ENCODE data around the gene HGFAC. TPM values are rescaled to one million over a fixed set of nuclear protein-coding genes. Genes with fewer than 3 reads are reported as not detected.

HGFAC gene
- total and polyA plus RNA-seq, 2 experiments from 2014 or later, result 0.87 to 1.7 TPM

- Histone ChIP-seq H3K9me3 (ENCODE audit: low read depth) (no peaks in the 10 kb centered on the region), H3K27ac (no peak overlapping the region), H3K79me2 (no peaks in the 10 kb centered on the region), H3K36me3 (replicated peaks; ENCODE audit: insufficient read depth, low read depth) (no peaks in the 10 kb centered on the region), H4K20me1 (ENCODE audit: insufficient read depth, poor library complexity, severe bottlenecking) (no peaks in the 10 kb centered on the region), H2AFZ (no peak overlapping the region), H3K4me1 (ENCODE audit: insufficient read depth) (no peaks in the 10 kb centered on the region), H3K27me3 (no peaks in the 10 kb centered on the region), H3K4me3 (no peak overlapping the region), H3K4me2 (no peak overlapping the region), H3K9me2 (replicated peaks; ENCODE audit: insufficient read depth) (no peaks in the 10 kb centered on the region)
- 98% methylated on average over 17 of the region's 17 CpGs for WGBS (ENCODE audit: low lambda C conversion rate, missing lambda C conversion rate)
- no peak for DNase-seq (ENCODE audit: low spot score)
- TF ChIP-seq EZH2phosphoT487 (IDR thresholded peaks at IDR 0.05; ENCODE audit: low read depth, severe bottlenecking, unreplicated experiment) (no peak), EZH2 (IDR thresholded peaks at IDR 0.05; ENCODE audit: borderline replicate concordance) (no peak)
These were observed 24.9 kb upstream of the HGFAC start for GRCh38 chr4:3416821-3417221.

DNA sequence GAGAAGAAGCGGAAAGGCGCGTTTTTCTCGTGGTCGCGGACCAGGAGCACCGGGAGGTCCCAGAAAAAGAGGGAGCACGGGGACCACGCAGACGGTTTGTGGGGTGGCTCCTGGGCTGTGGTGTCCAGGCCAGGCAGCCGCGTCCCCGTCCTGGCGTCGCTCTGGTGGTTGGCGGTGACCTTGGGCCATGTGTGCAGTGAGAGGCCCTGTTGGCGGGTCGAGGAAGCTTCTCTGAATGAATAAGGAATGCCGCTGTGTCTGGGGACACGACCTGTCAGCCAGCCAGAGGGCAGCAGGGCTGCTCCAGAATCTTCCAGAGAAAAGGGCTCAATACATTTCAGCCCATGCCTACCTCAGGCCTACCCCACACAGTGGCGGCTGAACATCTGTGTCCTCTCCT, 24.3 kb upstream of the HGFAC start:
- no peaks in the 10 kb centered on the region for H3K36me3 ChIP-seq (replicated peaks; ENCODE audit: insufficient read depth, low read depth)
- WGBS (ENCODE audit: low lambda C conversion rate, missing lambda C conversion rate), result 97% methylated on average over 21 of the region's 21 CpGs
- TF ChIP-seq EZH2phosphoT487 (IDR thresholded peaks at IDR 0.05; ENCODE audit: low read depth, severe bottlenecking, unreplicated experiment) (no peak), EZH2 (IDR thresholded peaks at IDR 0.05; ENCODE audit: borderline replicate concordance) (no peak)
- TF ChIP-seq, protein P1, sequence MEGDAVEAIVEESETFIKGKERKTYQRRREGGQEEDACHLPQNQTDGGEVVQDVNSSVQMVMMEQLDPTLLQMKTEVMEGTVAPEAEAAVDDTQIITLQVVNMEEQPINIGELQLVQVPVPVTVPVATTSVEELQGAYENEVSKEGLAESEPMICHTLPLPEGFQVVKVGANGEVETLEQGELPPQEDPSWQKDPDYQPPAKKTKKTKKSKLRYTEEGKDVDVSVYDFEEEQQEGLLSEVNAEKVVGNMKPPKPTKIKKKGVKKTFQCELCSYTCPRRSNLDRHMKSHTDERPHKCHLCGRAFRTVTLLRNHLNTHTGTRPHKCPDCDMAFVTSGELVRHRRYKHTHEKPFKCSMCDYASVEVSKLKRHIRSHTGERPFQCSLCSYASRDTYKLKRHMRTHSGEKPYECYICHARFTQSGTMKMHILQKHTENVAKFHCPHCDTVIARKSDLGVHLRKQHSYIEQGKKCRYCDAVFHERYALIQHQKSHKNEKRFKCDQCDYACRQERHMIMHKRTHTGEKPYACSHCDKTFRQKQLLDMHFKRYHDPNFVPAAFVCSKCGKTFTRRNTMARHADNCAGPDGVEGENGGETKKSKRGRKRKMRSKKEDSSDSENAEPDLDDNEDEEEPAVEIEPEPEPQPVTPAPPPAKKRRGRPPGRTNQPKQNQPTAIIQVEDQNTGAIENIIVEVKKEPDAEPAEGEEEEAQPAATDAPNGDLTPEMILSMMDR (IDR thresholded peaks at IDR 0.05; ENCODE audit: poor library complexity), result no peak

DNA sequence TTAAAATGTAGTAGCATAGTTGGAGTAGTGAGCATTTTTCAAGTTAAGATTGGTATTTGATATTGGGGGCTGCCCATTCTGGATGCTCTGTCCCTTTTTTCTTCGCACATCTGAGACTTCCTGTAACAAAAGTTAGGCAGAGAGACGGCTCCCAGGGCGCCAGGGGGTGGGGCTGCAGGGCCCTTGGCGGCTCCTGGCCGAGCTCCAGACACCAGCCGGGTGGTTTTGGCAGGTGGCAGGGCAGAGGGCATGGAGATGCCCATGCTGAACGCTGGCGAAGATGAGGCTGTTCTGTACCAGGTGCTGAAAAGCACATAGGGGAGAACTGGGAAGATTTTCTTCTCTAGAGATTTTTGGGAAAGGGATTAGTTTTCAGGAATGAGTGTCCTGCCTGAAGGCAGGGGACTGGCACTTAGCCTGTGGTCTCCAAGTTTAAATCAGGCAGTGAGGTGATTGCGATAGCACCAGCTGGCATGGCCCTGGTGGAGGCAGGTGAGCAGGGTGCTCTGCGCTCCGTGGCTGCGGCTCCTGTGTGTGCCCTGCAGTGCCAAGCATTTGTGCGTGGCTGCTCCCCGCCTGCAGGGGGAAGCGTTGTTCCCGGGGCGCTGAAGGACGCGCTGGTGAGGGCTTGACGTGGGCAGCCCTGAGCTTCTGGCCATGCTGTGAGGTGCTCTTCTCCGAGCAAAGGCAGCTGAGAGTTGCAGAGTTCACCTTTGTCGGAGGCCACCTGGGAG, 23.6 kb upstream of the HGFAC start:
- H3K4me1 ChIP-seq (ENCODE audit: insufficient read depth), result no peaks in the 10 kb centered on the region
- no peak overlapping the region for H3K4me3 ChIP-seq
- H3K9me3 ChIP-seq (ENCODE audit: low read depth), result no peaks in the 10 kb centered on the region
- H3K9me2 ChIP-seq (replicated peaks; ENCODE audit: insufficient read depth), result no peaks in the 10 kb centered on the region
- 97% methylated on average over 22 of the region's 22 CpGs for WGBS (ENCODE audit: low lambda C conversion rate, missing lambda C conversion rate)
- H3K27ac ChIP-seq, result no peak overlapping the region
- H3K4me2 ChIP-seq, result no peak overlapping the region
- no peaks in the 10 kb centered on the region for H4K20me1 ChIP-seq (ENCODE audit: insufficient read depth, poor library complexity, severe bottlenecking)
- H3K27me3 ChIP-seq, result no peaks in the 10 kb centered on the region
- H2AFZ ChIP-seq, result no peak overlapping the region
- H3K79me2 ChIP-seq, result no peaks in the 10 kb centered on the region
- DNase-seq (ENCODE audit: low spot score), result no peak
- no peaks in the 10 kb centered on the region for H3K36me3 ChIP-seq (replicated peaks; ENCODE audit: insufficient read depth, low read depth)
- TF ChIP-seq EZH2 (IDR thresholded peaks at IDR 0.05; ENCODE audit: borderline replicate concordance), result no peak
- TF ChIP-seq, protein P1 (IDR thresholded peaks at IDR 0.05; ENCODE audit: poor library complexity), result no peak
- no peak for TF ChIP-seq EZH2phosphoT487 (IDR thresholded peaks at IDR 0.05; ENCODE audit: low read depth, severe bottlenecking, unreplicated experiment)

More for the DNA sequence above, 24.3 kb upstream of the HGFAC start:
- no peak overlapping the region for H2AFZ ChIP-seq
- no peak overlapping the region for H3K4me3 ChIP-seq
- no peaks in the 10 kb centered on the region for H3K9me3 ChIP-seq (ENCODE audit: low read depth)
- no peak overlapping the region for H3K27ac ChIP-seq
- H3K9me2 ChIP-seq (replicated peaks; ENCODE audit: insufficient read depth), result no peaks in the 10 kb centered on the region
- H3K79me2 ChIP-seq, result no peaks in the 10 kb centered on the region
- no peaks in the 10 kb centered on the region for H3K4me1 ChIP-seq (ENCODE audit: insufficient read depth)
- DNase-seq (ENCODE audit: low spot score), result no peak
- no peak overlapping the region for H3K4me2 ChIP-seq
- H4K20me1 ChIP-seq (ENCODE audit: insufficient read depth, poor library complexity, severe bottlenecking), result no peaks in the 10 kb centered on the region
- H3K27me3 ChIP-seq, result no peaks in the 10 kb centered on the region

DNA sequence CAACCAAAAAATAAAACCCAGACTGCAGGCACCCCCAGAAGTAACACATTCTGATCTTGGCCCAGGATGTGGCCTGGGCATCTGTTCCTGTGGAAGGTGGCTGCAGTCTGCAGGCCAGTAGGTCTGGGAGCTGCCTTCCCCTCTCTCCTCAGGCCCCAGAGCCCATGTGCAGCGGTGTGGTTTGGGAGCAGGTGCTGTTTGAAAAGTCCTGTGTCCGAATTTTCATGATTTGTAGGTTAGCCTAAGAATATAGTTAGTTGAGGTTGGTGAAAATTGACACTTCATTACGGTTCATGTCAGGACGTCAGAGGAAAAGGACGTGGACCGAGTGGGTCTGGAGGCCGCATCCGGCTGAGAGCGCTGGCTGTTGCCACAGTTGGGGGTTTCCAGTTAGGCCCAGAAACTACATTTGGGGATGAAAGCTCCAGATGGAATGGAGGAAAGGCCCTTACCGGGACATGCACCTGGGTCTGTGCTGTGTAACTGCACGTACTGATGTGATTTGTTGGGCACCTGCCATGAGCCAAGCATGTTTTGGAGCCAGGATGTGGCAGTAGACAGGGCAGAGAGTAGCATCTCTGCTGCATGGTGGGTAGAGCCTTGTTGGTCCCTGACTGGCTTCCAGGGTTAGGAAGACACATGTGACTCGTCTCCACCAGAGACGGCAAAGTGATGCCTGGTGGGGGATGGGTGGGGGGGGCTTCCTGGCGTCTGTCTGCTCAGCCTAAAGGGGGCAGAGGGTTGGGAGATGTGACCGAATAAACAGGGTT, 21.7 kb upstream of the HGFAC start:
- H3K79me2 ChIP-seq, result no peaks in the 10 kb centered on the region
- H3K4me3 ChIP-seq, result no peak overlapping the region
- TF ChIP-seq EZH2 (IDR thresholded peaks at IDR 0.05; ENCODE audit: borderline replicate concordance), result no peak
- TF ChIP-seq, protein P1 (IDR thresholded peaks at IDR 0.05; ENCODE audit: poor library complexity), result no peak
- TF ChIP-seq EZH2phosphoT487 (IDR thresholded peaks at IDR 0.05; ENCODE audit: low read depth, severe bottlenecking, unreplicated experiment), result no peak
- H3K4me2 ChIP-seq, result no peak overlapping the region
- H2AFZ ChIP-seq, result no peak overlapping the region
- 90% methylated on average over 15 of the region's 15 CpGs for WGBS (ENCODE audit: low lambda C conversion rate, missing lambda C conversion rate)
- H3K9me2 ChIP-seq (replicated peaks; ENCODE audit: insufficient read depth), result no peaks in the 10 kb centered on the region
- H3K36me3 ChIP-seq (replicated peaks; ENCODE audit: insufficient read depth, low read depth), result no peaks in the 10 kb centered on the region
- H3K9me3 ChIP-seq (ENCODE audit: low read depth), result no peaks in the 10 kb centered on the region
- H3K4me1 ChIP-seq (ENCODE audit: insufficient read depth), result no peaks in the 10 kb centered on the region
- H4K20me1 ChIP-seq (ENCODE audit: insufficient read depth, poor library complexity, severe bottlenecking), result no peaks in the 10 kb centered on the region
- H3K27ac ChIP-seq, result no peak overlapping the region
- H3K27me3 ChIP-seq, result no peaks in the 10 kb centered on the region
- no peak for DNase-seq (ENCODE audit: low spot score)

All from hepatocyte (in vitro differentiated cells).